ENCODE results near the gene WFS1.

WFS1 gene

DNA sequence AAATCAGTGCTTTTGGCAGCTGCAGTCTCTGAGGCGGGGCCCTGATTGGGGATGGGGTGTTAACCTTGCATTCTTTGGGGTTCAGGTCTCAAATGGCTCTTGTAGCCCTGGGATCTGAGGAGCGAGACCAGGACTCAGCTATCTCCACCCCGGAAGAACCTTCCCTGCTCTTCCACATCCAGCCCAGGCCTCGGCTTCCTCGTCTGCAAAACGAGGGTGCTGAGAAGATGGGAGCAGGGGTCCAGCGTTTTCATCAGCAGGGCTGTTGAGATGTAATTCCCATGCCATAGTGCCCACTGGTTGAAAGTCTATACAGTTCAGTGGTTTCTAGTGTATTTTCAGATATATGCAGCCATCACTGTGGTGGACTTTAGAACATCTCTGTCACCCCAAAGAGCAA, 34.6 kb upstream of the WFS1 start:
- DNase-seq (ENCODE audit: low spot score) = no peak

DNA sequence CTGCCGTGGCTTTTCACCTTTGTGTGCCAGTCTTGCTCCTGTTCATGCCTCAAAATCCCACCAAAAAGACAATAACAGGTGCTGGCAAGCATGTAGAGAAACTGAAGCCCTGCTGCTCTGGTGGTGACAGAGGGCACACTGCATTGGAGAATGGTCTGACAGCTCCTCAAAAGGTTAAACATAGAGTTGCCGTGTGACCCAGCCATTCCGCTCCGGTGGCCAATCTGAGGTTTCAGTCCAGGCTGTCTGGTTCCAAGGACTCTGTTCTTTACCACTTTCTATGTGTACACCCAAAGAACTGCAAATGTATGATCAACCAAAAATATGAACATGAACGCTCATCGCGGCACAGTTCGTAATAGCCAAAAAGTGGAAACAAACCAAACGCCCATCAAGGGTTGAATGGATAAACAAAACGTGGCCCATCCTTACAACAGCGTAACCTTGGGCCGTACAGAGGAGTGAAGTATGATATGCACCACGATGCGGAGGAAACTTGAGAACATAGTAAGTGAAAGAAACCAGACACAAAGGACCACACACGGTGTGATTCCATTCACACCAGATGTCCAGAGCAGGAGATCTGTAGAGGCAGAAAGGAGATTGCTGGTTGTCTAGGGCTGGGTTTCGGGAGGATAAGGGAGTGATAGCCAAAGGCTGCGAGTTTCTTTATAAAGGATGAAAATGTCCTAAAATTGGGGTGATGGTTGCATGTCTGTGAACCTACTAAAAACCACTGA, 33.6 kb upstream of the WFS1 start:
- no peak for DNase-seq (ENCODE audit: low spot score)

DNA sequence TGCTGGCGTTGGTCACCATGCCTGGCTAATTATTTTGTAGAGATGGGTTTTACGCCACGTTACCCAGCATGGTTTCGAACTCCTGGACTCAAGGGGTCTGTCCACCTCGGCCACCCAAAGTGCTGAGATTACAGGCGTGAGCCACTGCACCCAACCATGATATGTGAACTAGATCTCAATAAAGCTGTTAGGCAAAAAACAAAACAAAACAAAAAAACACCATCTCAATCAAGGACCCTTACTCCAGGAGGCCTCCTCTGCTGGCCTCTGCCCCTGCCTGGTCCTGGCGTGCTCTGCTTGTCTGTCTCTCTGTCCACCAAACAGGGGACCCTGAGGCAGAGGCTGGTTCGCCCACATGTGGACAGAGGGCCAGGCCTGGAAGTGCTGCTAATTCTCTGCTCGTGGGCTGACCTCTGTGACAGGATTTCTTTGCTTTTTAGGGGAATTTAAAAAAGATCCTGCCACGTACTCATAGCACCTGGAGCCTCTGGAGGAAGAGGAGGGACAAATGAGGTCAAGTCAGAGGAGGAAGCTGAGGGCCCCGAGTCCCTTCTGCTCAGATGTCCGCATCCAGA, 32.7 kb upstream of the WFS1 start:
- no peak for DNase-seq (ENCODE audit: low spot score)

DNA sequence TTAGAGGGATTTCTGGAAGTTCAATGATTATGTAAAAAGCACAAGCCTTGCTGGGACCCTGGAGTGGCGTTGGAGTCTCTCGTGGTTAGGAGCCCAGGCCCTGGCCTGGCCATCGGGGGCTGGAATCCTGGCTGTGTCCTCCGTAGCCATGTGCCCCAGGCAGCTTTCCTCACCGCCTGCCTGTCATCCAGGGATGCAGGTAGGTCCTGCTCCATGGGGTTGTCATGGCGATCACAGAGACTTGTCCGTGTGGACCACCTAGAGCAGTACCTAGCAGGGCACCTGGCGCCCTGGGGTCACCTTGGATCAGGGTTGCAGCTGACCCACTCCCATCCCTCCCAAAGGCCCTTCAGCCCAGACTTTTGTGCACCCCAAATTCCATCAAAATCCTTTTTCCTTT, 30.2 kb upstream of the WFS1 start:
- DNase-seq (ENCODE audit: low spot score) = no peak

DNA sequence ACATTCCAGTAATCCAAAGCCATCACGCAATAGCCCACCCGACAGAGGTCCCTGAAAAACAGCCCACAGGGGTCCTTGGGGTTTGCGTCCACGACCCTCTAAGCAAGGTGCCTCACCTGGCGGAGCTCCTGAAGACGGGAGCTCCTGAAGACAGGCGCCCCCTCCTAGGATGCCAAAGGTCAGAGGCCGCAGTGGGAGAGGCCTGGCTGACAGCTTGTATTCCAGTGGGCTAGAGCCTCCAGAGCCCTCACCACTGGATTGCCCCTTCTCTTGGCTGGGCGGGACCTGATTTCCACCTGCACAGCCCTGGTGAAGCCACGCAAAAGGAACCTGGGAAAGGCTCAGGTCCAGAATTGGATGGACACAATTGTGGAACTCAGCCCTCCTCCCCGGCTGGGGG, 29.7 kb upstream of the WFS1 start:
- DNase-seq (ENCODE audit: low spot score) = no peak

DNA sequence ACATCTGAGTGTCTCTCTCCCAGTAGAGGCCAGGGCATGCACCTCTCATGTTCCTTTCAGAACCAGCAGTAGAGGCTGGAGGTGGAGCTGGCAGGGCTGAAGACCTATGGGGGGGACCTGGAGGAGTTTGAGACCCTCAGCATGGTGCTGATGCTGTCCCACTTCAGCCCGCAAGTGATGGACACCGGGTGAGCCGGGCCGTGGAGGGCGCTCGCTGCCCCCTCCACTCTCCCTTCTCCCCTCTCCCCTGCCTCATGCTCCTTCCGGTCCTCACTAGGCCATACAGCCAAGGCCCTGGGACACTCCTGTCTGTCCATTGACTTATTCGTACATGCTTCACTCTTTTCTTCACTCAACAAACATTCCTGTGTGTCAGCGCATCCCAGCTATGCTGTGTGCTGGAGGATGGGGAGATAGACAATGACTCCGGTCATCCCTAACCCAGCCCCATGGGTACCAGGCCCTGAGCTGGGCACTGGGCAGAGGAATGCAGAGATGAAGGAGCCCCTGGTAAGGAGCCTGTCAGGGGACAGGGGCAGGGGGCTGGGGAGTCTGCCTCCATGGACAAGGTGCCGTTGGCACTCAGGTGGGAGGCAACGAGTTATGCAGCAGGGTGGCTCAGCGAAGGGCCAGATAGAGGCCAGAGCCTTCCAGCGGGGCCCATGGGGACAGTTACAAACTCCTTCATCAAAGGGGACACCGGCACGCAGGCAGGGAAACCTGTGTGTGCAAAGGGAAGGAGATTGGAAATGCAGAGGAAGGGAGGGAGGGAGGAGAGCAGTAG, 28.4 kb upstream of the WFS1 start:
- DNase-seq (ENCODE audit: low spot score) = no peak

DNA sequence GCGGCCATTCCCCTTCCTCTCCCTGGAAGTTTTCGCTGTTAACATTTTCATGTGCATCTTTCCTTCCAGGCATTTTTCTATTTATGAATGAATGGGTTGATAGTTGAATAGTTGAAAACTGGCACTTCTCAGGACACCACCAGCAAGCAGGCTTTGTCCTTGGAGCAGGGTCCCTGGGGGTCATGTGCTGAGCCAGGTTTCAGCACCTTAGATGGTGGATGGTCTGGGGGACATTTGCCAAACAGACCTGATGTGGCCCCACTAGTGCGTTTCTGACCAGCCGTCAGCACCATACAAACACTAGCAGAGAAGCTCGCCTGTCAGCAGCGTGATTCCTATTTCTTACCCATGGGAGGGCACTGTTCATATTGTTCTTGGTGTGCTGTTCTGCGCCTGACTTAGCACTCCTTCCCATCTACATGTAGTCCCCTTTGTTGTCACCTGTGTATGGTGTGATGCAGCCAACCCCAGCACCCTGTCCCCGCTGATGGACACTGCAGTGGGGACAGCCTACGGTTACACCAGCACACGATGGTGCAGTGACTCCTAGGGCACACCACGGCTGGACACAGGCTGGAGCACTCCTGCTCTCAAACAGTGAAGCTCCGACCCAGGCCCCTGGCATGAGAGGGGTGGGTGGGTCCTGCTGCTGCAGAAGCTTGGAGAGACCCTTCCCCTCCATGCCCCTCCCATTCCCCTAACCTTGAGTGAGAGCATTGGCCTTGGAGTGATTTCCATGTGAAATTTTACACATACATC, 27.2 kb upstream of the WFS1 start:
- no peak for DNase-seq (ENCODE audit: low spot score)

DNA sequence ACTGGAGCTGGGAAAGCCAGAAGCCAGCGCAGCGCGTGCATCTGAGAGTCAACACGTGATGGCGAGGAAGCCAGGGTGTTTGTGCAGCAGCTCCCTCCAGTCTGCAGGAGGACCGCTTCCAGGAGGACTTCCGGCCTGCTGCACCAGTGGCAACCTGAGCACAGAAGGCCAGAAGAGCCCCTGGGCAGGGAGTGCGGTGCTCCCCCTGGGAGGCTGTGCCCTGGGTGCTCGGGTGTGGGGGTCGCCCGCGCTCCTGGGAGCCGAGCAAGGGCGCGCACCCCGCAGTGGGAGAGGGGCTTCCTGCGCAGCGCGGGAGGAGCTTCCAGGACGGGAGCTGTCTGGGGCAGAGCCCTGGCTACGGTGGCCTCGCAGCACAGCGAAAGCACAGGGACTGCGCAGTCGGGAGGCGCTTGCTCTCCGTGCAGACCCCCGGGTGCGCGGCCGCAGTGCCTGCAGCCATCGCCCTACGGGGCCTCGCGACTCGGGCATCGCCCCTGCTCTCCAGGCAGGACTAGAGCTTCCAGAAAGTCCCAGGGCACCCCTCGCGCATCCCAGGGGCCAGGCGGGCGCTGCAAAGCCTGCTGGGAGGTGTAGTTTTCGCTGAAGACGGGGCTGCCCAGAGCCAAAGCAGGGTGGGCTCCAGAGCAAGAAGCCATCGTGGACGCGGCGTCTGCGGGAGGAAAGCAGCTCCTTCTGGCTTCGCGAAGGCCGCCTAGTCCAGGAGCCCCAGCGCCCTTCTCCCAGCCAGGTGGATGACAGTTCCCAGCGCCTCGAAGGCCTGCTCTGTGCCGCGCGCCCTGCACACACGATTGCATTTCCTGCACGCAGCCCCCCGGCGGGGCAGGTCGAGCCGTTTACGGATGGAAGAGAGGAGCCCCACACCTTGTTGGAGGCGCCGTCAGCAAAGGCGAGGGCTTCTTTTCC, 24.1 kb upstream of the WFS1 start:
- DNase-seq (ENCODE audit: low spot score) = no peak

DNA sequence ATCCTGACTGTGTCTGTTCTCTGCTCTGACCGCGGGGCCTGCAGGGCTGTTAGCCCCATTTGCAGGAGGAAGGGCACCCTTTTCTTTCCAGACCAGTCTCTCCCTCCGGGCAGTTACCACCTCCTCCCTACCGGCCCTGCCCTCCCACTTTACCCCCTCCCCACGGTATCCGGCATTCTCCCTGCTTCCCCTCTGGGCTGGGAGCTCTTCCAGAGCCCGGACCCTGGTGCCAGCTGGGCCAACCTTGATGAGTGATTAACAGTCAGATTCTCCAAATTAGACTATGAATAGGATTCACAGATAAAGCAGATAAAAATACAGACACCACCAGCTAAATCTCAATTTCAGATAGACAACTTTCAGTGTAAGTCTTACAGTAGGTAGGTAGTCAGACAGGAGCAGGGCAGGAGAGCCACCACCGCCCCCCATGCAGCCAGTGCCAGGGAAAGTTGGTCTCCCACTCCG, 23.4 kb upstream of the WFS1 start:
- DNase-seq (ENCODE audit: low spot score) = no peak

DNA sequence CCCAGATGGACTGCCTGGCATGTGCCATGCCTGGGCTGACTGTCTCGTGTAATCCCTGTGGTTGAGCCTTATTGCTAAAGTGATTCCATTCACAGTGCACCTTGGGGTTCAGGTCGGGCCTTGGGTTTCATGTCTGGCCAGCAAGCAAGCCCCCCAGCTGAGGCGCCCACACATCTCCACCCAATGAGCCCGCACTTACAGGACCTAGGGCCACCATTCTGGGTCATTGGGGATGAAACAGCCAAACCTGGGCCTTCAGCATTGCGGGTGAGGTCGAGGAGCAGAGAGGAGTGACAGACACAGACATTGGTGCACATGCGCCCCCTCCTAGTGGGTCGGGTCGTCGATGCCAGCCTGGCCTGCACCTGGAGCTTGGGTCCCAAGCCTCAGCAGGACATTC, 21.3 kb upstream of the WFS1 start:
- no peak for DNase-seq (ENCODE audit: low spot score)

DNA sequence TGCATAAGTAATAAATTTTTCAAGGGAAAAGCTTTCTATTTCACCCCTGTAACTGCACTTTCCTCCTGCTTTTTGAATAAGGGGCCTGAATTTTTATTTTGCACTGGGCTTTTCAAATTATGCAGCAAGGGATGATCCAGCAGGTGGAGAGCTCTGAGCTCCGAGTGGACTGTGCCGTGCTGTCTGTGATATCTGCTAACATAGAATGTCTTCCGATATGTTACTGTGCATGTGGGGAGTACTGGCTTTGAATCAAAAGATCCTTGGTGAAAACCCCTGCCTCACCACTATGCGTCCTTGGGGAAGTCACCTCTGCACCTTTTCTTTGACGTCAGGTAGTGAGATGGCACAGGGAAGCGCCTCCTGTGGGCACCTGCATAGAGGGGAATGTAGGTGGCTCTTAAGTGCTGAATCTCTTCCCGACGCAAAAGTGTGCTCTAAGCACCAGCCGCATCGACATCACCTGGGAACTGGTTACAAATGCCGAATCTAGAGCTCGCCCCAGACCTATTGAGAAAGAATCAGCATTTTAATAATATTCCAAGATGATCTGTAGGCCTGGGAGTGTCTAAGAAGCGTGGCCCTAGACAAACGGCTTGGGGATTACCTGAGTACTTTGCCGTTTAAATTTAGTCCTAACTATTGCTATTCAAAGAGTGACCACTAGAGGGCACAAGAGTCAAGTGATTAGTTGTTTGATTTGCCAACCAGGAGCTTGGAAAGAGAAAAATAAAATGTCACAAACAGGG, 19.2 kb upstream of the WFS1 start:
- DNase-seq (ENCODE audit: low spot score) = peak; percentile 66

DNA sequence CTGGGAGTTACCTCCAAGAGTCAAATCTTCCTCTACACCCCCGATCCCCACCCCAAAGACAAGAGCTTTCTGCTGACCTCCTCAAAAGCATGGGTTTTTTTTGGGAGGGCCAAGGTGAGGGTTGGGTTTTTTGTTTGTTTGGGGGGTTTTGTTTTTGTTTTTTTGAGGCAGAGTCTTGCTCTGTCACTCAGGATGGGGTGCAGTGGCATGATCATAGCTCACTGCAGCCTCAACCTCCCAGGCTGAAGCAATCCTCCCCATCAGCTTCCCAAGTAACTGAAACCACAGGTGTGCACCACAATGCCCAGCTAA, 18.7 kb upstream of the WFS1 start:
- no peak for DNase-seq (ENCODE audit: low spot score)

DNA sequence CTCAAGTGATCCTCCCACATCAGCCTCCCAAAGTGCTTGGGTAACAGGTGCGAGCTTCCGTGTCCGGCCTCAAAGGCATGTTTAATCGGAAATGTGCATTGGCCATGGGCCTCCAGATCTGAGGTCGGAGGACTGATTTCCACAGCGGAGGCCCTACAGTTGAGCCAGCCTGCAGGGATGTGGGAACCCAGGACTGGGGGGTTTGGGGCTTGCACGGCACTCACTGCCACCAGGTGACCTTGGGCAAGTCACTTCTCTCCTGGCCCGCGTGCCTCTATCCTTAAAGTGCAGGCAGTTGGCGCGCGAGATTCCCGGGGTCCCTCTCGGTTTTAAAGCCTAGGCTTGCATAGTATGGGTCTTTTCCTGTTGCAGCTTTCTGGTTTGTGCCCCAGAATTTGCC, 18.3 kb upstream of the WFS1 start:
- DNase-seq (ENCODE audit: low spot score) = no peak

DNA sequence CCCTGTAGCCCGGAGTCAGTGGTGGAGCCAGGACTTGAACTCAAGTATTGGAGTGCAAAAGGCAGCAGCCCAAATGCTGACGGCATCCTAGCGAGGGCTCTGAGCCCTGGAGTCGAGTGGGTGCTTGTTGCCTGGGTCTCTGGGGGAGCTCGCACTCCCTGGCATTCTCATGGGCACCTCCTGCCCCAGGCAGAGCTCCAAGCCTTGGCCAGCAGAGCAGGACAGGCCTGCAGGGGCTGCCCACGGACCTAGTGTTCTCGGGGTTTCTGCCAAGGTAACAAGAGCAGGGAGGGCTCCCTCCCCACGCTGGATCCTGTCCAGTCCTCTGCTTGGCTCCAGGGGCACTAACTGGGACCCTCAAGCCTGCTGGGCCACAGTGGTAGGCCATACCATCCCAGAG, 17.6 kb upstream of the WFS1 start:
- no peak for DNase-seq (ENCODE audit: low spot score)

DNA sequence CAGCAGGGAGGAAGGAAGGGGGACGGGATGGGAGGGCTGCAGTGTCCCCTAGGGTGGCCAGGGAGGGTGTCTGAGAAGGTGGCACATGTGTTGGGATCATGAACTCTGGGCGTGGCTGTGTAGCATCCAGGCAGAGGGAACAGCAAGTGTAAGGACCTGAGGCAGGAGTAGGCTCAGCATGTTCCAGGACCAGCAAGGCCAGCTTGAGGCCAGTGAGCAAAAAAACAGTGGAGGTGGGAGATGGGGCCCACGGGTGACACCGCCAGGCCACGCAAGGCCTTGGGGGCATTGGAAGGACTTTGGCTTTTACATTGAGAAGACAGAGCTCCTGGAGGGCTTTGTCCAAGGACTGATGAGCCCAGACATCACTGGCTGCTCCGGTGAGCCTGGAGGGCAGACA, 16.5 kb upstream of the WFS1 start:
- DNase-seq (ENCODE audit: low spot score) = no peak

DNA sequence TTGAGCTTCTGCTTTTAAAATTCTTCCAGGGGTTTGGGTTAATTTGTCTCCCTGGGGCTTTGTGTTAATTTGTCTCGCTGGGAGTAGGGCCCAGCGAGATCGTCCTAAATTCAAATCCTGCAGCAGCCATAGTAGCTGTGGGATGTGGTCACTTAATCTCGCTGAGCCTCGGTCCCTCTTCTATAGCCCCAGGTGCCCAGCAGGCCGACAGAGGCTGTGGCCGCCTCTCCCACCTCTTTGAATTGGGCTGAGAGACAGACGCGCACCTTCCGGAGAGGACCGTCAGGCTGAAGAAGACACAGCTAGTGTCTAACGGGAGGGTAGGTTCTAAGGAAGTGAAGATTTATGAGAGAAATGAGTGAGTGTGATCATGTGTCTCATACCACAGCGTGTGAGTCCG, 15.7 kb upstream of the WFS1 start:
- no peak for DNase-seq (ENCODE audit: low spot score)

DNA sequence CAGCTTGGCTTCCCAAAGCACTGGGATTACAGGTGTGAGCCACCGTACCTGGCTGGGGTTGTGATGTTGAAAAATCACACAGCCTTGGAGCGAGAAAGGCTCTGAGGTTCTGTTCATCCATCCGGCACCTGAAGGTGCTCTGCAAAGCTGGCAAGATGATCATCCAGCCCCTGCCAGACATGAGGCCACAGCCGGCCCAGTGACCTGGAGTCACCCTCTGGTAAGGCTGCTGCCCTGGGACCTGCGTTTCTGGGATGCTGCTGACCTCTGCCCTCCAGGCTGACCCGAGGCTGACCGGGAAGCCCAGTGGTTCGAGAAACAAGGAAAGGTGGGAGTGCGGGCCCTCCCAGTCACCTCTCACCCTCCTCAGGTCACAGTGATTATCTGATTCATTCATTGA, 13.5 kb upstream of the WFS1 start:
- DNase-seq (ENCODE audit: low spot score) = no peak

DNA sequence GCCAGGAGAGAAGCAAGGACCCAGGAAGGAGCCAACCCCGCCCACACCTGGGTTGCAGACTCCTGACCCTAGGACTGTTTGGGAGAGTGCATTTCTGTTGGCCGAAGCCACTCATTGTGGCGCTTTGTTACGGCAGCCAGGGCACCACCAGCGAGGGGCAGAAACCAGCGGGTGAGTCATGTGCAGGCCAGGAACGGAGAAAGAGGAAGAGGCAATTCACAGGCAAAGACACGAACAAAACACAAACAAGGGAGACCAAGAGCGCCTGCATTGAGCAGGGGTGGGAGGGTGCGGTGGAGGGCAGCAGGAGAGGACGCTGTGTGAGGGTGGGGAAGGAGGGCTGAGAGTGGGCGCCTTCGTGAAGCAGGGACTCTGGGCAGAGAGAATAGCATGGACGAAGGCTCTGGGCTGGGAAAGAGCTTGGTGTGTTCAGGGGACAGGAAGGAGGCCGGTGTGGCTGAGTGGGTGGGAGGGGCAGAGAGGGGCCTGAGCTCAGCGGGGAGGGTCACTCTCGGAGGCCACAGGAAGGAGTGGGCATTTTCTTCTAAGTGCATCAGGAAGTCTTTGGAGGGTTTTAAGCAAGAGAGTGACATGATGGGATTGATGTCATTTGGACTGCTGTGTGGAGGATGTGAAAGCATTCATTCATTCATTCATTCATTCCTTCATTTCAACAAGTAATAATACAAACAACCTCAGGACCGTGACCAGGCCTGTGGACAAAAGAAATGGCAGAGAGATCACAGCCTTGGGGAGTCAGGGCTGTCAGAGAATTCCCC, 12.2 kb upstream of the WFS1 start:
- peak; percentile 39 for DNase-seq (ENCODE audit: low spot score)

DNA sequence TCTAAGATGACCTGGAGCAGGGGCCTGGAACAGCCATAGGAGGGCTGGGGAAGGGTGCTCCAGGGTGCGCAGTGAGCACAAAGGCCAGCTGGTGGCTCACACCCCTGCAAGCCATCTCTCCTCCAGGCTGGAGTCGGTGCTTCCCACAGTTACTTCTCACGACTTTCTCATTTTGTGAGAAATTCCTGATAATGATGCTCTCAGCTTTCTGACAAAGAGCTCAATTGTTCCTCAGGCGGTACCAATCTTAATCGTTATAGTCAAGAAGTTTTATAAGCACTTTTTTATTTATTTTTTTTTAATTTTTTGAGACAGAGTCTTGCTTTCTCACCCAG, 11.7 kb upstream of the WFS1 start:
- no peak for DNase-seq (ENCODE audit: low spot score)

DNA sequence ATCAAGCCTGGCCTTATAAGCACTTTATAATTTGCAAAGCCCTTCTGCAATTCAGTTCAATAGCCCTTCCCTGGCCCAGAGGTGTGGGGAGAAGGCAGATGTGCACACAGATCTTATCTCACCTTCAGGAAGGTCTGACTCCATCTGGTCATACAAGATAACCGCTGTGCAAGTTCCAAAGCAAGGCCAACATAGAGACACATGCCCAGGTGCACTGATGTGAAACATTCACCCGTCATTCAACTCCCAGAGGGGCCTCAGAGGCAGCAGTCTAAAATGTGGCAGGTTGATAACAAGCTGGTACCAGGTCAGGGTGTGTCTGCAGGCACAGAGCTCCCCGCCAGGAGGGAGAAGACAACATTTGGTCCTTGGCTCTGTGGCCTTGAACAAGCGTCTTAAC, 10.9 kb upstream of the WFS1 start:
- no peak for DNase-seq (ENCODE audit: low spot score)

Data from kidney capillary endothelial cell (primary cell).